Calu3 (cell line): Measurements from ENCODE around the gene PPP1R3C. TPM values are rescaled to one million over a fixed set of nuclear protein-coding genes. Genes with fewer than 3 reads are reported as not detected.

Experiments used
- BruUV-seq: library from RNA; stranded (reverse); fragments of 400-500 nt; replicated peaks from 2 replicates; lab custom pipeline; 2021; lab: Mats Ljungman, UMichigan
- CTCF ChIA-PET: fragments of 300-600 bp; sonication (Branson Sonifier 250); formaldehyde crosslinking; loops from one replicate; lab custom pipeline; 2022; ENCODE audit warnings: antibody characterized with exemption; lab: Charles Lee
- DNase-seq: peaks from one replicate; pipeline ENCODE4 v3.0.0; 2022
- H3K27ac Mint-ChIP-seq: one replicate; pipeline ENCODE4 v1.8.0; 2022; ENCODE audit warnings: mixed read lengths; ENCODE audit not compliant: unreplicated experiment
- H3K27me3 Mint-ChIP-seq: one replicate; pipeline ENCODE4 v1.8.0; 2022; ENCODE audit warnings: mixed read lengths; ENCODE audit not compliant: unreplicated experiment
- H3K36me3 Mint-ChIP-seq: one replicate; pipeline ENCODE4 v1.8.0; 2022; ENCODE audit warnings: mild to moderate bottlenecking, moderate library complexity, mixed read lengths; ENCODE audit not compliant: insufficient read depth, unreplicated experiment
- H3K4me1 Mint-ChIP-seq: one replicate; pipeline ENCODE4 v1.8.0; 2022; ENCODE audit warnings: mild to moderate bottlenecking, low read depth, mixed read lengths; ENCODE audit not compliant: unreplicated experiment
- H3K4me3 Mint-ChIP-seq: one replicate; pipeline ENCODE4 v1.8.0; 2022; ENCODE audit warnings: mild to moderate bottlenecking, low read depth, moderate library complexity, mixed read lengths; ENCODE audit not compliant: unreplicated experiment
- H3K9me3 Mint-ChIP-seq: one replicate; pipeline ENCODE4 v1.8.0; 2022; ENCODE audit warnings: low read depth, mixed read lengths; ENCODE audit not compliant: unreplicated experiment
- intact Hi-C: fragments of 100-400 bp; cut with micrococcal nuclease; formaldehyde crosslinking; loops from one replicate; pipeline ENCODE4 v1.10.0; 2022; ENCODE audit not compliant: unreplicated experiment
- total RNA-seq: library from RNA; stranded (reverse); gene quantifications from 2 replicates; pipeline ENCODE4 v1.2.3, GENCODE V29; 2022
- TF ChIP-seq, protein P1 (sequence below): fragments of 200-600 bp; IDR thresholded peaks from one replicate; pipeline ENCODE4 v1.8.0; 2022; ENCODE audit warnings: antibody characterized with exemption; ENCODE audit not compliant: unreplicated experiment

The PPP1R3C gene
- total RNA-seq, 1 experiment from 2014 or later: 5.5 TPM

DNA sequence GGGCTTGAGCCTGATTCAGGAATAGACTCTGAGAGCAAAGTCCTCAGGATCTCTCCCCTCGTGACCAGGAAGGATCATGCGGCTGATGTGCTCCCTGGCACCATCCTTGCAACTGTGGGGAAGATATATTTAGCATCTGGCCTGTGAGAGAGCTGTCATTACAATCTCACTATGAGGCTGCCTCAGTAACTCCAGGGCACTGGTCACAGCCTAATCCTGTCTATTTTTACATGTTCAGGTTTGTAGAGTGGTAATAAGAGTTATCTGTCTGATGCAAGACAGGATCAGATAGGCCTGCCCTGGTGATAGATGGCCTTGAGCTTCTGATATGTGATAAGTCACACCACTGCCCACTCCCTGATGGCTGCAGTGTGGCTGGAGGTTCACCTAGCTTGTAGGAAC lies 50.7 kb downstream of the PPP1R3C start:
- H3K4me1 Mint-ChIP-seq: no peaks in the 10 kb centered on the region
- H3K36me3 Mint-ChIP-seq: no peaks in the 10 kb centered on the region
- DNase-seq: no peak
- H3K4me3 Mint-ChIP-seq: no peak overlapping the region
- H3K9me3 Mint-ChIP-seq: no peaks in the 10 kb centered on the region
- intact Hi-C loops: no loop called here
- no TSS peak for BruUV-seq
- TF ChIP-seq, protein P1, sequence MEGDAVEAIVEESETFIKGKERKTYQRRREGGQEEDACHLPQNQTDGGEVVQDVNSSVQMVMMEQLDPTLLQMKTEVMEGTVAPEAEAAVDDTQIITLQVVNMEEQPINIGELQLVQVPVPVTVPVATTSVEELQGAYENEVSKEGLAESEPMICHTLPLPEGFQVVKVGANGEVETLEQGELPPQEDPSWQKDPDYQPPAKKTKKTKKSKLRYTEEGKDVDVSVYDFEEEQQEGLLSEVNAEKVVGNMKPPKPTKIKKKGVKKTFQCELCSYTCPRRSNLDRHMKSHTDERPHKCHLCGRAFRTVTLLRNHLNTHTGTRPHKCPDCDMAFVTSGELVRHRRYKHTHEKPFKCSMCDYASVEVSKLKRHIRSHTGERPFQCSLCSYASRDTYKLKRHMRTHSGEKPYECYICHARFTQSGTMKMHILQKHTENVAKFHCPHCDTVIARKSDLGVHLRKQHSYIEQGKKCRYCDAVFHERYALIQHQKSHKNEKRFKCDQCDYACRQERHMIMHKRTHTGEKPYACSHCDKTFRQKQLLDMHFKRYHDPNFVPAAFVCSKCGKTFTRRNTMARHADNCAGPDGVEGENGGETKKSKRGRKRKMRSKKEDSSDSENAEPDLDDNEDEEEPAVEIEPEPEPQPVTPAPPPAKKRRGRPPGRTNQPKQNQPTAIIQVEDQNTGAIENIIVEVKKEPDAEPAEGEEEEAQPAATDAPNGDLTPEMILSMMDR: no peak
- CTCF ChIA-PET: no interaction called here
- no peaks in the 10 kb centered on the region for H3K27me3 Mint-ChIP-seq
- H3K27ac Mint-ChIP-seq: no peak overlapping the region

DNA sequence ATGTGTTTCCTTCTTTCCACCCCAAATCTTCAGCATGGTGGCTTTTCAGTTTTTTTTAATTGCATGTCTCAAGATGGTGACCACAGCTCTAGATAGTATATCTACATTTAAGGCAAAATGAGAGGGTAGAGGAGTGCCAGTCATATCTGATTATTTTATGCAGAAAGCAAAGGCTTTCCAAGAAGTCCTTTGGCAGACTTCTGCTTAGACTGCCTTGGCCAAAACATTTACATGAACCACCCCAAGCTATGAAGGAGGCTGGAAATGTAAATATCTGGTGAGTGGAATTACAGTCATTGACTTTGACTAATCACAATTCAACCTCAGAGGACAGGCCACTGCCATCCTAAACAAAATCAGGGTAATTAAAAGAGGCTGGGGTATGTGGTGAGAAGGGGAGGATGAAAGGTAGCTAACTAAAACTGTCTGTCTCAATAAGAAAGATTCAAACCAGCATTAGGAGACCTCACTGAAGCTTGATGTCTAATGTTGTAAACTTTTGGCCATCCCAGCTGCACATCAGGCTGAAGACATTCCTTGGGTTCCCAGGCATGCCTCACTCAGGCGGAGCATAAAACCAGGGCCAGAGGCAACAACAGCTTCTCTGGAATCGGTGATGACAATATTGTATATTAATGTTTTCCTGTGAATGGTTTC lies 53.4 kb downstream of the PPP1R3C start:
- no TSS peak for BruUV-seq
- CTCF ChIA-PET: no interaction called here
- no peak for DNase-seq
- no peaks in the 10 kb centered on the region for H3K36me3 Mint-ChIP-seq
- no peaks in the 10 kb centered on the region for H3K27me3 Mint-ChIP-seq
- H3K27ac Mint-ChIP-seq: no peak overlapping the region
- intact Hi-C loops: no loop called here
- no peak overlapping the region for H3K4me3 Mint-ChIP-seq
- TF ChIP-seq, protein P1: no peak
- no peaks in the 10 kb centered on the region for H3K9me3 Mint-ChIP-seq
- no peaks in the 10 kb centered on the region for H3K4me1 Mint-ChIP-seq

Other genes with a start within 250 kb of the PPP1R3C start
- 2.7 and 3.1 TPM in 2 replicates for gene HECTD2, start 222.7 kb downstream of the PPP1R3C start, total RNA-seq
- gene TNKS2, start 165.4 kb upstream of the PPP1R3C start, total RNA-seq: 24.6 TPM in 2 replicates